ENCODE results near the gene MSL2. TPM values are rescaled to one million over a fixed set of nuclear protein-coding genes. Genes with fewer than 3 reads are reported as not detected.
"Not testable (repeated sequence)": the region's sequence is repeated elsewhere in the genome, so short reads cannot be mapped to it uniquely, and the experiment has no call there.

The MSL2 gene
- total RNA-seq, 1 donor from 2014 or later: 42.3 TPM

GRCh38 chr3:136146981-136147729 lies 49.0 kb downstream of the MSL2 start:
- DNase-seq (ENCODE audit: low spot score): no peak

- not testable (repeated sequence) for DNase-seq (ENCODE audit: low spot score)
Observed at GRCh38 chr3:136144397-136144796, 51.7 kb downstream of the MSL2 start.

- DNase-seq (ENCODE audit: low spot score): no peak
Observed at GRCh38 chr3:136142592-136142991, 53.5 kb downstream of the MSL2 start.

GRCh38 chr3:136141891-136142290 lies 54.2 kb downstream of the MSL2 start:
- no peak for DNase-seq (ENCODE audit: low spot score)

- DNase-seq (ENCODE audit: low spot score): no peak
Observed at GRCh38 chr3:136141291-136141785, 54.8 kb downstream of the MSL2 start.

GRCh38 chr3:136136454-136136853 lies 59.7 kb downstream of the MSL2 start:
- no peak for DNase-seq (ENCODE audit: low spot score)

- DNase-seq (ENCODE audit: low spot score): no peak
Observed at GRCh38 chr3:136135039-136135802, 60.9 kb downstream of the MSL2 start.

- DNase-seq (ENCODE audit: low spot score): no peak
Observed at GRCh38 chr3:136134091-136134490, 62.0 kb downstream of the MSL2 start.

- not testable (repeated sequence) for DNase-seq (ENCODE audit: low spot score)
Observed at GRCh38 chr3:136131647-136132046, 64.5 kb downstream of the MSL2 start.

- no peak for DNase-seq (ENCODE audit: low spot score)
Observed at GRCh38 chr3:136122006-136122405, 74.1 kb downstream of the MSL2 start.

GRCh38 chr3:136120373-136121348 lies 75.5 kb downstream of the MSL2 start:
- DNase-seq (ENCODE audit: low spot score): no peak

- DNase-seq (ENCODE audit: low spot score): not testable (repeated sequence)
Observed at GRCh38 chr3:136119783-136120182, 76.4 kb downstream of the MSL2 start.

GRCh38 chr3:136119332-136119731 lies 76.8 kb downstream of the MSL2 start:
- not testable (repeated sequence) for DNase-seq (ENCODE audit: low spot score)

- no peak for DNase-seq (ENCODE audit: low spot score)
Observed at GRCh38 chr3:136114421-136114820, 81.7 kb downstream of the MSL2 start.

GRCh38 chr3:136110481-136110880 lies 85.7 kb downstream of the MSL2 start:
- DNase-seq (ENCODE audit: low spot score): no peak

- no peak for DNase-seq (ENCODE audit: low spot score)
Observed at GRCh38 chr3:136109499-136109898, 86.6 kb downstream of the MSL2 start.

- DNase-seq (ENCODE audit: low spot score): no peak
Observed at GRCh38 chr3:136106101-136106500, 90.0 kb downstream of the MSL2 start.

GRCh38 chr3:136105044-136105443 lies 91.1 kb downstream of the MSL2 start:
- DNase-seq (ENCODE audit: low spot score): no peak

Measured in ureter (tissue), 1 donor.